IMR-90 (cell line): ENCODE measurements around the gene PRSS50. TPM values are rescaled to one million over a fixed set of nuclear protein-coding genes. Genes with fewer than 3 reads are reported as not detected.

Experiments
- ATAC-seq: fragments of 200-7000 bp; cut with Tn5 transposase; 2 replicates; pipeline ENCODE4 v1.9.1; 2020; ENCODE audit warnings: low read depth, mild to moderate bottlenecking, moderate library complexity
- BruUV-seq: library from RNA; stranded (reverse); fragments of 400-500 nt; replicated peaks from 2 replicates; lab custom pipeline; 2021; lab: Mats Ljungman, UMichigan
- CTCF ChIA-PET: fragments of 300-600 bp; formaldehyde crosslinking; extraction: SDS; loops from one replicate; lab custom pipeline; 2021; ENCODE audit warnings: antibody characterized with exemption; lab: Yijun Ruan, JAX
- POLR2A ChIA-PET: fragments of 300-600 bp; sonication (Branson Sonifier 250); formaldehyde crosslinking; loops from one replicate; lab custom pipeline; 2022; ENCODE audit warnings: antibody characterized with exemption; ENCODE audit not compliant: unreplicated experiment; lab: Charles Lee
- DNase-seq: peaks from one replicate; pipeline ENCODE4 v3.0.0; 2013
- H2AFZ ChIP-seq: replicated peaks from 2 replicates; pipeline ENCODE3; 2013; ENCODE audit warnings: low read length, mild to moderate bottlenecking; ENCODE audit not compliant: poor library complexity
- H2AK5ac ChIP-seq: 2 replicates; pipeline ENCODE4 v1.6.1; 2013; ENCODE audit warnings: low read depth, low read length, inconsistent platforms
- H2AK9ac ChIP-seq: replicated peaks from 2 replicates; pipeline ENCODE3; 2013; ENCODE audit warnings: mild to moderate bottlenecking, low read depth, low read length, moderate library complexity; ENCODE audit not compliant: poor library complexity
- H2BK120ac ChIP-seq: 2 replicates; pipeline ENCODE4 v1.6.1; 2013; ENCODE audit warnings: low read depth, low read length, inconsistent platforms
- H2BK15ac ChIP-seq: 3 replicates; pipeline ENCODE4 v1.6.1; 2013; ENCODE audit warnings: low read depth, low read length, inconsistent platforms
- H2BK20ac ChIP-seq: 2 replicates; pipeline ENCODE4 v1.6.1; 2013; ENCODE audit warnings: low read depth, mild to moderate bottlenecking, inconsistent platforms, low read length, moderate library complexity
- H2BK5ac ChIP-seq: 2 replicates; pipeline ENCODE4 v1.6.1; 2013; ENCODE audit warnings: mild to moderate bottlenecking, low read depth, low read length, inconsistent platforms; ENCODE audit not compliant: poor library complexity, severe bottlenecking
- H3K14ac ChIP-seq: replicated peaks from 2 replicates; pipeline ENCODE4 v1.6.1; 2013; ENCODE audit warnings: low read depth, low read length, inconsistent platforms
- H3K18ac ChIP-seq: 2 replicates; pipeline ENCODE4 v1.6.1; 2013; ENCODE audit warnings: low read depth, low read length, control low read depth
- H3K23ac ChIP-seq: 2 replicates; pipeline ENCODE4 v1.6.1; 2013; ENCODE audit warnings: low read depth, low read length, inconsistent platforms
- H3K27ac ChIP-seq: 2 replicates; pipeline ENCODE4 v1.5.1; 2013; ENCODE audit warnings: mild to moderate bottlenecking, control low read depth, low read length; ENCODE audit not compliant: insufficient read depth
- H3K27me3 ChIP-seq: 2 replicates; pipeline ENCODE4 v1.6.1; 2013; ENCODE audit warnings: low read length; ENCODE audit not compliant: control insufficient read depth, insufficient read depth
- H3K36me3 ChIP-seq: 2 replicates; pipeline ENCODE4 v1.6.1; 2013; ENCODE audit warnings: low read length, mixed read lengths; ENCODE audit not compliant: control insufficient read depth, insufficient read depth
- H3K4ac ChIP-seq: 2 replicates; pipeline ENCODE4 v1.6.1; 2013; ENCODE audit warnings: low read depth, low read length, inconsistent platforms
- H3K4me1 ChIP-seq: 2 replicates; pipeline ENCODE4 v1.6.1; 2013; ENCODE audit warnings: low read length, mixed read lengths; ENCODE audit not compliant: control insufficient read depth, insufficient read depth
- H3K4me2 ChIP-seq: 2 replicates; pipeline ENCODE4 v1.6.1; 2013; ENCODE audit warnings: low read depth, mild to moderate bottlenecking, control low read depth, low read length, moderate library complexity
- H3K4me3 ChIP-seq: 2 replicates; pipeline ENCODE4 v1.5.1; 2013; ENCODE audit warnings: low read depth, mild to moderate bottlenecking, control low read depth, low read length, moderate library complexity; ENCODE audit not compliant: insufficient read depth
- H3K56ac ChIP-seq: 2 replicates; pipeline ENCODE4 v1.6.1; 2013; ENCODE audit warnings: low read length, inconsistent platforms; ENCODE audit not compliant: insufficient read depth; ENCODE audit errors: extremely low read depth
- H3K79me1 ChIP-seq, 2 experiments: 2 replicates each; pipeline ENCODE4 v1.6.1; 2013; ENCODE audit warnings: low read length in 2 of 2, inconsistent platforms in 1 of 2, low read depth in 1 of 2
- H3K9ac ChIP-seq: 2 replicates; pipeline ENCODE4 v1.6.1; 2013; ENCODE audit warnings: low read depth, low read length, control low read depth
- H3K9me1 ChIP-seq: 2 replicates; pipeline ENCODE4 v1.6.1; 2013; ENCODE audit warnings: low read length, inconsistent platforms; ENCODE audit not compliant: insufficient read depth
- H3K9me3 ChIP-seq: 2 replicates; pipeline ENCODE4 v1.6.1; 2013; ENCODE audit warnings: low read length; ENCODE audit not compliant: control insufficient read depth, insufficient read depth
- H4K20me1 ChIP-seq: 2 replicates; pipeline ENCODE4 v1.6.1; 2013; ENCODE audit warnings: low read length, inconsistent platforms; ENCODE audit not compliant: insufficient read depth
- H4K5ac ChIP-seq: 2 replicates; pipeline ENCODE4 v1.6.1; 2013; ENCODE audit warnings: mild to moderate bottlenecking, low read depth, low read length, control low read depth
- H4K8ac ChIP-seq, 2 experiments: 2 replicates each; pipeline ENCODE4 v1.6.1; 2013; ENCODE audit warnings: low read depth in 2 of 2, low read length in 2 of 2, control low read depth in 1 of 2, inconsistent platforms in 1 of 2
- H4K91ac ChIP-seq: 2 replicates; pipeline ENCODE4 v1.6.1; 2013; ENCODE audit warnings: low read depth, low read length, inconsistent platforms; ENCODE audit not compliant: insufficient read depth
- CEBPB ChIP-seq: IDR thresholded peaks from 2 replicates; pipeline ENCODE4 v1.6.1; 2012; ENCODE audit warnings: low read depth, low read length, improper control_type of control experiment
- CHD1 ChIP-seq: IDR thresholded peaks from 2 replicates; pipeline ENCODE4 v1.6.1; 2012; ENCODE audit warnings: low read depth, low read length, improper control_type of control experiment
- RFX5 ChIP-seq: IDR thresholded peaks from 2 replicates; pipeline ENCODE4 v1.8.0; 2012; ENCODE audit warnings: low read depth, mild to moderate bottlenecking, low read length, moderate library complexity
- WGBS, 2 experiments: methylation state at CpG; one replicate each; pipeline versions ENCODE4 v1.1.5 to v1.1.7; 2013; ENCODE audit warnings: missing lambda C conversion rate in 2 of 2; ENCODE audit not compliant: insufficient read length in 1 of 2; ENCODE audit errors: extremely low coverage in 2 of 2; 5-methylcytosine and 5-hydroxymethylcytosine counted together
- dilution Hi-C: fragments of 300-500 bp; cut with HindIII; formaldehyde crosslinking; loops from one replicate; pipeline ENCODE4 v1.14.3; 2018; ENCODE audit warnings: low sequenced_read_pairs; ENCODE audit not compliant: unreplicated experiment
- in situ Hi-C: fragments of 300-500 bp; cut with MboI; formaldehyde crosslinking; loops from 3 replicates; pipeline ENCODE4 v1.14.3; 2019; ENCODE audit warnings: low sequenced_read_pairs, inconsistent platforms, mixed read lengths
- intact Hi-C: fragments of 100-400 bp; cut with micrococcal nuclease; formaldehyde crosslinking; loops from 2 replicates; pipeline ENCODE4 v1.10.0; 2022
- polyA plus RNA-seq, 3 experiments: library from polyadenylated mRNA; depleted of rRNA; stranded (reverse); fragments of >200 nt; gene quantifications; 2 replicates each; pipeline ENCODE4 v1.2.3, GENCODE V29; 2012; ENCODE audit warnings: low replicate concordance in 1 of 3
- total RNA-seq: library from RNA; depleted of rRNA; stranded (reverse); fragments of >200 nt; gene quantifications from 2 replicates; pipeline ENCODE4 v1.2.3, GENCODE V29; 2012
- TF ChIP-seq, protein P1 (sequence below): fragments of 150-350 bp; IDR thresholded peaks from 2 replicates; pipeline ENCODE4 v1.6.1; 2016; ENCODE audit warnings: low read depth, mild to moderate bottlenecking, low read length, moderate library complexity, borderline replicate concordance
- TF ChIP-seq, protein P2 (sequence below): fragments of 150-350 bp; IDR thresholded peaks from 2 replicates; pipeline ENCODE4 v1.6.1; 2017; ENCODE audit warnings: mild to moderate bottlenecking, antibody characterized with exemption, low read length, low read depth

PRSS50 gene
- total and polyA plus RNA-seq, 2 of the 4 experiments (the other 2 are of a cell fraction) = not detected

- Histone ChIP-seq H3K27me3 (peaks cover 2% of the 10 kb centered on the region; the same call in 1 of the 2 replicates), H4K91ac (no peak overlapping the region), H4K5ac (no peak overlapping the region), H3K4ac (no peak overlapping the region), H3K18ac (no peak overlapping the region), H2BK120ac (no peak overlapping the region), H2BK5ac (no peak overlapping the region), H3K27ac (no peak overlapping the region), H2AK5ac (no peak overlapping the region), H3K4me2 (no peak overlapping the region), H3K4me3 (no peak overlapping the region), H3K9ac (no peak overlapping the region), H4K8ac (no peak overlapping the region), H3K56ac (no peak overlapping the region), H3K36me3 (no peaks in the 10 kb centered on the region; the same call in 1 of the 2 replicates), H4K20me1 (no peaks in the 10 kb centered on the region), H2AFZ (peak overlapping the region; percentile 43), H2BK20ac (no peak overlapping the region), H3K14ac (no peak overlapping the region), H3K9me3 (no peaks in the 10 kb centered on the region), H3K79me1 (no peaks in the 10 kb centered on the region), H3K9me1 (no peaks in the 10 kb centered on the region; the same call in 1 of the 2 replicates), H3K23ac (no peak overlapping the region), H3K4me1 (peaks cover 14% of the 10 kb centered on the region), H2BK15ac (no peak overlapping the region), H2AK9ac (no peak overlapping the region)
- TF ChIP-seq CEBPB (no peak), CHD1 (no peak), RFX5 (no peak)
- TF ChIP-seq, protein P1, sequence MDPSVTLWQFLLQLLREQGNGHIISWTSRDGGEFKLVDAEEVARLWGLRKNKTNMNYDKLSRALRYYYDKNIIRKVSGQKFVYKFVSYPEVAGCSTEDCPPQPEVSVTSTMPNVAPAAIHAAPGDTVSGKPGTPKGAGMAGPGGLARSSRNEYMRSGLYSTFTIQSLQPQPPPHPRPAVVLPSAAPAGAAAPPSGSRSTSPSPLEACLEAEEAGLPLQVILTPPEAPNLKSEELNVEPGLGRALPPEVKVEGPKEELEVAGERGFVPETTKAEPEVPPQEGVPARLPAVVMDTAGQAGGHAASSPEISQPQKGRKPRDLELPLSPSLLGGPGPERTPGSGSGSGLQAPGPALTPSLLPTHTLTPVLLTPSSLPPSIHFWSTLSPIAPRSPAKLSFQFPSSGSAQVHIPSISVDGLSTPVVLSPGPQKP = no peak
- TF ChIP-seq, protein P2, sequence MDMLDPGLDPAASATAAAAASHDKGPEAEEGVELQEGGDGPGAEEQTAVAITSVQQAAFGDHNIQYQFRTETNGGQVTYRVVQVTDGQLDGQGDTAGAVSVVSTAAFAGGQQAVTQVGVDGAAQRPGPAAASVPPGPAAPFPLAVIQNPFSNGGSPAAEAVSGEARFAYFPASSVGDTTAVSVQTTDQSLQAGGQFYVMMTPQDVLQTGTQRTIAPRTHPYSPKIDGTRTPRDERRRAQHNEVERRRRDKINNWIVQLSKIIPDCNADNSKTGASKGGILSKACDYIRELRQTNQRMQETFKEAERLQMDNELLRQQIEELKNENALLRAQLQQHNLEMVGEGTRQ = no peak
- WGBS, 2 experiments = 70% methylated on average over 4 of the region's 8 CpGs; no CpG with 5 or more reads in 1 of the 2 experiments
- ChIA-PET POLR2A (no interaction called here), CTCF (no interaction called here)
- no peak for ATAC-seq
- in situ Hi-C loops = no loop called here
- no peak for DNase-seq
- no TSS peak for BruUV-seq
- intact Hi-C loops = no loop called here
- dilution Hi-C loops = no loop called here
Measured at GRCh38 chr3:46667061-46667621, 50.5 kb downstream of the PRSS50 start.
